GM12892 (cell line): ENCODE measurements around the gene SMOC2.

Experiments
- POLR2AphosphoS5 ChIP-seq: IDR thresholded peaks from 2 replicates; pipeline ENCODE4 v1.6.1; 2011; ENCODE audit warnings: low read depth, low read length, control low read depth
- TAF1 ChIP-seq: IDR thresholded peaks from 2 replicates; pipeline ENCODE4 v1.6.1; 2011; ENCODE audit warnings: low read depth, mild to moderate bottlenecking, control low read depth, low read length, borderline replicate concordance

DNA sequence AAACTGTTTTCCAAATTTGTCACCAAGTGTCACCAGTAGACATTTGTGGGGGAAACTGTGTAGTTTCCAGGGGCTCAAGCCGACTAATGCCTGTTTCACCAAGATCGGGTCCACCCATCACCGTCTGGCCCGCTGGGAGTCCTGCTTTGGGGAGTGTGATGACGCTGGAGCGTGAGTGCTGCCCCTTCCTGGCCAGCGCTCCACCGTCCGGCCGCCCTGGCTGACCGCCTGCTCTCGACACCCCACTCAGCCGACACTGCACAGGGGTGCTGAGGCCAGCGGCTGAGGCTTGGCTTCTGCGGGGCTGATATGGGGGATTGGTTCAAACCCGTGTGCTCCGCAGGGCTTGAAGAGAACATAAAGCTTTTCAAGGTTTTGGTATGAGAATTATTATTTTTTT lies 160.1 kb downstream of the SMOC2 start:
- TF ChIP-seq TAF1 (no peak), POLR2AphosphoS5 (no peak)
